ENCODE measurements around the gene ELOA. TPM values are rescaled to one million over a fixed set of nuclear protein-coding genes. Genes with fewer than 3 reads are reported as not detected.

Gene ELOA
- total RNA-seq, 1 experiment from 2014 or later = 69.8 TPM

GRCh38 chr1:23790696-23791515 is 47.6 kb downstream of the ELOA start, which contains the start of gene LYPLA2:
TSS of gene LYPLA2 (plus strand) at chr1:23791145. CDS start at chr1:23792683, 1,538 bp downstream.
- Histone ChIP-seq H3K4me1 (ENCODE audit: insufficient read depth, low read length, poor library complexity, severe bottlenecking) (peaks cover 22% of the 10 kb centered on the region), H3K27me3 (replicated peaks; ENCODE audit: insufficient read depth, low read depth, low read length, poor library complexity) (no peaks in the 10 kb centered on the region), H3K36me3 (ENCODE audit: insufficient read depth, low read length, poor library complexity, severe bottlenecking) (peaks cover 28% of the 10 kb centered on the region), H3K27ac (ENCODE audit: low read depth, low read length, poor library complexity, severe bottlenecking) (peak within 1 kb of the TSS; percentile 59), H3K9me3 (ENCODE audit: low read depth, low read length, poor library complexity, severe bottlenecking) (no peaks in the 10 kb centered on the region), H3K4me3 (ENCODE audit: low read depth, low read length, poor library complexity, severe bottlenecking) (peak within 1 kb of the TSS; percentile 86)
- CTCF ChIA-PET = interaction anchor here (0.6 to 0.7 kb wide), 2 partner anchors 159 to 422 kb away, joined by 3 to 10 read pairs; no protein-coding TSS in a partner anchor
- BruUV-seq (replicated peaks) = no TSS peak
- TF ChIP-seq CTCF (conservative IDR thresholded peaks at IDR 0.05; ENCODE audit: low read depth, low read length) (no peak), EZH2 (IDR thresholded peaks at IDR 0.05; ENCODE audit: borderline replicate concordance, low read depth, low read length, poor library complexity, severe bottlenecking) (no peak)
- POLR2A ChIA-PET (ENCODE audit: low non-redundant PET) = interaction anchor here (0.5 kb wide), 1 partner anchor 33 kb away, joined by 5 read pairs; no protein-coding TSS in a partner anchor
- intact Hi-C loops (cut with micrococcal nuclease; ENCODE audit: unreplicated experiment) = no loop called here
- peak; percentile 95 for DNase-seq (ENCODE audit: low spot score)

GRCh38 chr1:23791516-23792047 is 48.3 kb downstream of the ELOA start:
- H3K36me3 ChIP-seq (ENCODE audit: insufficient read depth, low read length, poor library complexity, severe bottlenecking) = peaks cover 28% of the 10 kb centered on the region
- BruUV-seq (replicated peaks) = no TSS peak
- H3K4me3 ChIP-seq (ENCODE audit: low read depth, low read length, poor library complexity, severe bottlenecking) = peak overlapping the region; percentile 86
- TF ChIP-seq CTCF (conservative IDR thresholded peaks at IDR 0.05; ENCODE audit: low read depth, low read length) = no peak
- TF ChIP-seq EZH2 (IDR thresholded peaks at IDR 0.05; ENCODE audit: borderline replicate concordance, low read depth, low read length, poor library complexity, severe bottlenecking) = no peak
- ChIA-PET POLR2A (ENCODE audit: low non-redundant PET) (no interaction called here), CTCF (interaction anchor here (0.8 kb wide), 1 partner anchor 20 kb away, joined by 3 read pairs; no protein-coding TSS in a partner anchor)
- DNase-seq (ENCODE audit: low spot score) = no peak
- no peaks in the 10 kb centered on the region for H3K9me3 ChIP-seq (ENCODE audit: low read depth, low read length, poor library complexity, severe bottlenecking)
- no peaks in the 10 kb centered on the region for H3K27me3 ChIP-seq (replicated peaks; ENCODE audit: insufficient read depth, low read depth, low read length, poor library complexity)
- H3K4me1 ChIP-seq (ENCODE audit: insufficient read depth, low read length, poor library complexity, severe bottlenecking) = peaks cover 22% of the 10 kb centered on the region
- intact Hi-C loops (cut with micrococcal nuclease; ENCODE audit: unreplicated experiment) = no loop called here
- peak overlapping the region; percentile 59 for H3K27ac ChIP-seq (ENCODE audit: low read depth, low read length, poor library complexity, severe bottlenecking)

- ChIA-PET CTCF (interaction anchor here (0.8 kb wide), 1 partner anchor 20 kb away, joined by 3 read pairs; no protein-coding TSS in a partner anchor), POLR2A (ENCODE audit: low non-redundant PET) (no interaction called here)
- H3K27ac ChIP-seq (ENCODE audit: low read depth, low read length, poor library complexity, severe bottlenecking) = peak overlapping the region; percentile 59
- peaks cover 25% of the 10 kb centered on the region for H3K36me3 ChIP-seq (ENCODE audit: insufficient read depth, low read length, poor library complexity, severe bottlenecking)
- intact Hi-C loops (cut with micrococcal nuclease; ENCODE audit: unreplicated experiment) = no loop called here
- BruUV-seq (replicated peaks) = no TSS peak
- DNase-seq (ENCODE audit: low spot score) = no peak
- H3K4me1 ChIP-seq (ENCODE audit: insufficient read depth, low read length, poor library complexity, severe bottlenecking) = peaks cover 22% of the 10 kb centered on the region
- no peaks in the 10 kb centered on the region for H3K9me3 ChIP-seq (ENCODE audit: low read depth, low read length, poor library complexity, severe bottlenecking)
- H3K4me3 ChIP-seq (ENCODE audit: low read depth, low read length, poor library complexity, severe bottlenecking) = peak overlapping the region; percentile 86
- no peaks in the 10 kb centered on the region for H3K27me3 ChIP-seq (replicated peaks; ENCODE audit: insufficient read depth, low read depth, low read length, poor library complexity)
- TF ChIP-seq EZH2 (IDR thresholded peaks at IDR 0.05; ENCODE audit: borderline replicate concordance, low read depth, low read length, poor library complexity, severe bottlenecking) (no peak), CTCF (conservative IDR thresholded peaks at IDR 0.05; ENCODE audit: low read depth, low read length) (no peak)
These were observed 49.1 kb downstream of the ELOA start for GRCh38 chr1:23792151-23792945.

All from A673 (cell line).